Esophagus muscularis mucosa (tissue), 3 donors: Measurements from ENCODE around the gene TANGO2.

Source experiments
- POLR2A ChIP-seq: fragments of 450-650 bp; IDR thresholded peaks from one replicate; pipeline ENCODE4 v1.6.1; 2017; ENCODE audit warnings: antibody characterized with exemption, moderate library complexity, mild to moderate bottlenecking, low read depth
- TF ChIP-seq, protein P1 (sequence below), 3 experiments: fragments of 200-600 bp in 2 of 3; fragments of 450-650 bp in 1 of 3; sonication (generic) in 2 of 3; IDR thresholded peaks; one replicate each; pipeline ENCODE4 v1.5.1; 2017 to 2019; ENCODE audit warnings: antibody characterized with exemption in 3 of 3, mild to moderate bottlenecking in 2 of 3, moderate library complexity in 1 of 3

- TF ChIP-seq, protein P1, sequence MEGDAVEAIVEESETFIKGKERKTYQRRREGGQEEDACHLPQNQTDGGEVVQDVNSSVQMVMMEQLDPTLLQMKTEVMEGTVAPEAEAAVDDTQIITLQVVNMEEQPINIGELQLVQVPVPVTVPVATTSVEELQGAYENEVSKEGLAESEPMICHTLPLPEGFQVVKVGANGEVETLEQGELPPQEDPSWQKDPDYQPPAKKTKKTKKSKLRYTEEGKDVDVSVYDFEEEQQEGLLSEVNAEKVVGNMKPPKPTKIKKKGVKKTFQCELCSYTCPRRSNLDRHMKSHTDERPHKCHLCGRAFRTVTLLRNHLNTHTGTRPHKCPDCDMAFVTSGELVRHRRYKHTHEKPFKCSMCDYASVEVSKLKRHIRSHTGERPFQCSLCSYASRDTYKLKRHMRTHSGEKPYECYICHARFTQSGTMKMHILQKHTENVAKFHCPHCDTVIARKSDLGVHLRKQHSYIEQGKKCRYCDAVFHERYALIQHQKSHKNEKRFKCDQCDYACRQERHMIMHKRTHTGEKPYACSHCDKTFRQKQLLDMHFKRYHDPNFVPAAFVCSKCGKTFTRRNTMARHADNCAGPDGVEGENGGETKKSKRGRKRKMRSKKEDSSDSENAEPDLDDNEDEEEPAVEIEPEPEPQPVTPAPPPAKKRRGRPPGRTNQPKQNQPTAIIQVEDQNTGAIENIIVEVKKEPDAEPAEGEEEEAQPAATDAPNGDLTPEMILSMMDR (IDR thresholded peaks at IDR 0.05) = no peak
- TF ChIP-seq POLR2A = no peak
Measured at GRCh38 chr22:19994851-19995610, 25.9 kb upstream of the TANGO2 start.
